HepG2 (cell line): Measurements from ENCODE around the gene SIAH2. TPM values are rescaled to one million over a fixed set of nuclear protein-coding genes. Genes with fewer than 3 reads are reported as not detected.

Experiments
- CBFB ChIP-seq: sonication (generic); formaldehyde crosslinking; IDR thresholded peaks from 2 replicates; pipeline ENCODE4 v1.4.0; 2020; ENCODE audit warnings: missing genetic modification reagents
- CEBPG ChIP-seq: IDR thresholded peaks from 2 replicates; pipeline ENCODE4 v1.6.1; 2016
- CHD4 ChIP-seq: fragments of 200-600 bp; sonication (generic); IDR thresholded peaks from 2 replicates; pipeline ENCODE4 v1.7.0; 2017; ENCODE audit warnings: mild to moderate bottlenecking, low read length, borderline replicate concordance
- HMGXB3 ChIP-seq: sonication (generic); formaldehyde crosslinking; IDR thresholded peaks from 2 replicates; pipeline ENCODE4 v1.4.0; 2020; ENCODE audit warnings: missing genetic modification reagents, borderline replicate concordance
- HNRNPH1 ChIP-seq: fragments of 200-400 bp; formaldehyde crosslinking; optimal IDR thresholded peaks from 2 replicates; pipeline ENCODE3; 2017; ENCODE audit warnings: mild to moderate bottlenecking, low read depth, low read length
- HNRNPL ChIP-seq: fragments of 200-400 bp; formaldehyde crosslinking; IDR thresholded peaks from 2 replicates; pipeline ENCODE4 v1.6.1; 2017; ENCODE audit warnings: mild to moderate bottlenecking, low read depth, low read length
- IKZF1 ChIP-seq: fragments of 450-650 bp; IDR thresholded peaks from 2 replicates; pipeline ENCODE4 v1.7.1; 2016
- MED1 ChIP-seq: sonication (generic); formaldehyde crosslinking; IDR thresholded peaks from 2 replicates; pipeline ENCODE4 v1.4.0; 2020; ENCODE audit warnings: missing genetic modification reagents
- NPAS2 ChIP-seq: sonication (generic); formaldehyde crosslinking; IDR thresholded peaks from 2 replicates; pipeline ENCODE4 v1.8.0; 2022; ENCODE audit warnings: mild to moderate bottlenecking, missing genetic modification reagents, borderline replicate concordance
- POLR2AphosphoS5 ChIP-seq: IDR thresholded peaks from 2 replicates; pipeline ENCODE4 v1.6.1; 2012; ENCODE audit warnings: low read depth, low read length
- RBFOX2 ChIP-seq: fragments of 200-400 bp; formaldehyde crosslinking; IDR thresholded peaks from 2 replicates; pipeline ENCODE4 v1.6.1; 2017; ENCODE audit warnings: low read depth, mild to moderate bottlenecking, low read length
- STAG1 ChIP-seq: sonication (generic); formaldehyde crosslinking; IDR thresholded peaks from 2 replicates; pipeline ENCODE4 v1.4.0; 2020; ENCODE audit warnings: missing genetic modification reagents
- TAF1 ChIP-seq: sonication (generic); formaldehyde crosslinking; IDR thresholded peaks from 2 replicates; pipeline ENCODE4 v1.4.0; 2020; ENCODE audit warnings: missing genetic modification reagents
- ZBTB37 ChIP-seq: sonication (generic); formaldehyde crosslinking; IDR thresholded peaks from 2 replicates; pipeline ENCODE4 v1.4.0; 2020; ENCODE audit warnings: mild to moderate bottlenecking, missing genetic modification reagents
- ZNF282 ChIP-seq: fragments of 450-650 bp; IDR thresholded peaks from 2 replicates; pipeline ENCODE4 v1.6.1; 2018; ENCODE audit not compliant: partially characterized antibody
- ZNF383 ChIP-seq: sonication (generic); formaldehyde crosslinking; IDR thresholded peaks from 2 replicates; pipeline ENCODE4 v1.4.0; 2020; ENCODE audit warnings: missing genetic modification reagents, mild to moderate bottlenecking, borderline replicate concordance
- ZNF607 ChIP-seq: sonication (generic); formaldehyde crosslinking; IDR thresholded peaks from 2 replicates; pipeline ENCODE4 v1.5.1; 2020; ENCODE audit warnings: missing genetic modification reagents, mild to moderate bottlenecking, borderline replicate concordance
- ZNF772 ChIP-seq: sonication (generic); formaldehyde crosslinking; IDR thresholded peaks from 2 replicates; pipeline ENCODE4 v1.5.0; 2020; ENCODE audit warnings: mild to moderate bottlenecking, missing genetic modification reagents
- polyA plus RNA-seq, 8 experiments: library from polyadenylated mRNA; depleted of rRNA in 3 of 8; stranded (reverse) in 7 of 8; unstranded in 1 of 8; fragments of >200 nt; fragmentation: Illumina TruSeq in 4 of 8; extraction: Trizol in 4 of 8; gene quantifications; 2 replicates each; pipeline versions ENCODE4 v1.2.1 to v1.2.3, GENCODE V29; 2011 to 2016; ENCODE audit warnings: low read depth in 4 of 8, missing spikeins in 1 of 8, mixed read lengths in 1 of 8; ENCODE audit not compliant: insufficient read depth in 1 of 8
- total RNA-seq, 5 experiments: library from RNA; depleted of rRNA; stranded (reverse); fragments of >200 nt; fragmentation: Illumina TruSeq; extraction: Trizol; gene quantifications; 2 replicates each; pipeline ENCODE4 v1.2.3, GENCODE V29; 2016; ENCODE audit warnings: low read depth in 1 of 5
- TF ChIP-seq, protein P1 (sequence below): sonication (generic); formaldehyde crosslinking; IDR thresholded peaks from 2 replicates; pipeline ENCODE4 v1.8.1; 2023; ENCODE audit warnings: mild to moderate bottlenecking, moderate library complexity, missing genetic modification reagents
- TF ChIP-seq, protein P2 (sequence below): conservative IDR thresholded peaks from 2 replicates; pipeline ENCODE4 v1.6.1; 2018; ENCODE audit warnings: missing genetic modification reagents

Gene SIAH2
- total and polyA plus RNA-seq, 2 of the 13 experiments (the other 11 are each of a cell fraction or from before 2014, with no cell fraction given) = 71.8 to 117 TPM

DNA sequence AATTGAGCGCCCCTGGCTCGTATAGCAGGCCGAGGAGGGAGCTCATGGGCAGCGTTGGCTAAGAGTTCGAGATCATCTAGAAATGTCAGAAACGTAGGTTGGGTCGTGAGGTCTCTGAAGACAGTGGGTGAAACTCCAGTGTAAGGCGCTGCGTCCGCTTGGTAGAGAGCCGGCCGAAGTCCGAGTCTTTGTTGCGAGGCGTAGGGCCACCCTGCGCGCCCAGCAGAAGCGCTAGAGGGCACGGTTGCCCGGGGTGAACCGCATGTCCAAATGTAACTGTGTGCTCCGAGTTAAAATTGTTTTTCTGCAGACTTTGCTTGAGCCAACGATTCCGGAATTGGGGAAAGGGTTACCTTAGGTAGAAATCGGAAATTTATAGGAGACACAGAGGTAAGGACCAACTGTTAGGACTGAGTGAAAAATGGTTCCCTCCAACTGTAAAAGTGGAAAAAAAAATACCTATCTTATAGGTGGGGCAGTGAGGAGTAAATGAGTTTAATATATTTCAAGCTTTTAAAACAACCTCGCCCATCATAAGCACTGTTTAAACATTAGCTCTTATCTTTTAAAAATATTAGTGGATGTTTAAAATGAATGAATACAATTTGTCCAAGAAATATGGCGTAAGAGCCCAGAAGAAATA, 993 bp upstream of the SIAH2 start (continued):
- TF ChIP-seq IKZF1 = no peak
- TF ChIP-seq CEBPG (CRISPR knock-in tag) = 0 out of 2 replicates have a peak, but pooled peaks have one; percentile 22
- TF ChIP-seq TAF1 (CRISPR knock-in tag) = peak; percentile 41; the same call in 1 of the 2 replicates
- no peak for TF ChIP-seq CBFB (CRISPR knock-in tag)
- TF ChIP-seq ZNF772 (CRISPR knock-in tag) = peak; percentile 41; the same call in 1 of the 2 replicates
- TF ChIP-seq RBFOX2 = no peak
- TF ChIP-seq, protein P1, sequence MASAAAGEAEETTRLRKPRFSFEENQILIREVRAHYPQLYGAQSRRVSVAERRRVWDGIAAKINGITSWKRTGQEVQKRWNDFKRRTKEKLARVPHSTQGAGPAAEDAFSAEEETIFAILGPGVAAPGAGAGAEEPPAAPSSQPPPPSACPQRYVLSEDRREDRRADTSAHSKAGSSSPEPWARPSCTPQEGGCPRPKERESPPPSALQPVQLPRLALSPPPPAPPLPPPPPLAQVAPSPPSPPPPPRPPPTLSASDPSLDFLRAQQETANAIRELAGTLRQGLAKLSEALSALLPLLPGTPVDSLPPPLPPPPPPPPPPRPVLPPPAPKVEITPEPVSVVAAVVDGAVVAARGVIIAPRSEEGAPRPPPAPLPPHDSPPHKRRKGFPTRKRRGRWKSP (CRISPR knock-in tag) = no peak; the same call in 1 of the 2 replicates
- TF ChIP-seq HNRNPL = 0 out of 2 replicates have a peak, but pooled peaks have one; percentile 59
- 0 out of 2 replicates have a peak, but pooled peaks have one; percentile 46 for TF ChIP-seq HMGXB3 (CRISPR knock-in tag)
- no peak for TF ChIP-seq NPAS2
- no peak for TF ChIP-seq ZNF383 (CRISPR knock-in tag)
- TF ChIP-seq MED1 (CRISPR knock-in tag) = peak; percentile 43; the same call in 1 of the 2 replicates
- 0 out of 2 replicates have a peak, but pooled peaks have one; percentile 63 for TF ChIP-seq ZNF607 (CRISPR knock-in tag)
- peak; percentile 84 for TF ChIP-seq HNRNPH1
- no peak for TF ChIP-seq ZBTB37
- no peak for TF ChIP-seq ZNF282
- no peak for TF ChIP-seq CHD4
- TF ChIP-seq, protein P2, sequence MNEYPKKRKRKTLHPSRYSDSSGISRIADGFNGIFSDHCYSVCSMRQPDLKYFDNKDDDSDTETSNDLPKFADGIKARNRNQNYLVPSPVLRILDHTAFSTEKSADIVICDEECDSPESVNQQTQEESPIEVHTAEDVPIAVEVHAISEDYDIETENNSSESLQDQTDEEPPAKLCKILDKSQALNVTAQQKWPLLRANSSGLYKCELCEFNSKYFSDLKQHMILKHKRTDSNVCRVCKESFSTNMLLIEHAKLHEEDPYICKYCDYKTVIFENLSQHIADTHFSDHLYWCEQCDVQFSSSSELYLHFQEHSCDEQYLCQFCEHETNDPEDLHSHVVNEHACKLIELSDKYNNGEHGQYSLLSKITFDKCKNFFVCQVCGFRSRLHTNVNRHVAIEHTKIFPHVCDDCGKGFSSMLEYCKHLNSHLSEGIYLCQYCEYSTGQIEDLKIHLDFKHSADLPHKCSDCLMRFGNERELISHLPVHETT (CRISPR knock-in tag) = no peak
- peak; percentile 49 for TF ChIP-seq STAG1
- peak; percentile 1; the same call in 1 of the 2 replicates for TF ChIP-seq POLR2AphosphoS5
